Caco-2 (cell line): Measurements from ENCODE around the gene GPR162. TPM values are rescaled to one million over a fixed set of nuclear protein-coding genes. Genes with fewer than 3 reads are reported as not detected.

ENCODE experiments used
- BruUV-seq: library from RNA; stranded (reverse); fragments of 400-500 nt; replicated peaks from 2 replicates; lab custom pipeline; 2021; lab: Mats Ljungman, UMichigan
- CTCF ChIA-PET: fragments of 300-600 bp; sonication (Branson Sonifier 250); formaldehyde crosslinking; loops from one replicate; lab custom pipeline; 2022; ENCODE audit warnings: antibody characterized with exemption; lab: Charles Lee
- POLR2A ChIA-PET: fragments of 300-600 bp; sonication (Branson Sonifier 250); formaldehyde crosslinking; loops from one replicate; lab custom pipeline; 2022; ENCODE audit warnings: antibody characterized with exemption; lab: Charles Lee
- DNase-seq, 2 experiments: peaks; one replicate each; pipeline versions ENCODE4 v3.0.0 to v3.0.0-alpha.2; 2020 to 2022
- H3K27me3 ChIP-seq: replicated peaks from 2 replicates; pipeline ENCODE4 v1.6.0; 2011; ENCODE audit warnings: low read length; ENCODE audit not compliant: control insufficient read depth, insufficient read depth
- H3K36me3 ChIP-seq: 2 replicates; pipeline ENCODE4 v1.5.1; 2011; ENCODE audit warnings: low read length; ENCODE audit not compliant: control insufficient read depth, insufficient read depth
- H3K4me1 ChIP-seq: fragments of 250-450 bp; sonication (Bioruptor Pico); 2 replicates; pipeline ENCODE4 v1.5.1; 2020; ENCODE audit warnings: mild to moderate bottlenecking
- H3K4me3 ChIP-seq: 2 replicates; pipeline ENCODE4 v1.5.1; 2011; ENCODE audit warnings: low read depth, mild to moderate bottlenecking, control low read depth, low read length
- H3K9me3 ChIP-seq: fragments of 250-450 bp; sonication (Bioruptor Pico); 2 replicates; pipeline ENCODE4 v1.5.1; 2020; ENCODE audit warnings: mild to moderate bottlenecking, moderate library complexity
- H3K27ac Mint-ChIP-seq: one replicate; pipeline ENCODE4 v1.8.0; 2022; ENCODE audit warnings: mixed read lengths; ENCODE audit not compliant: unreplicated experiment
- H3K27me3 Mint-ChIP-seq: one replicate; pipeline ENCODE4 v1.8.0; 2022; ENCODE audit warnings: mixed read lengths; ENCODE audit not compliant: insufficient read depth, unreplicated experiment
- H3K36me3 Mint-ChIP-seq: one replicate; pipeline ENCODE4 v1.8.0; 2022; ENCODE audit warnings: mild to moderate bottlenecking, mixed read lengths; ENCODE audit not compliant: insufficient read depth, unreplicated experiment
- H3K4me1 Mint-ChIP-seq: one replicate; pipeline ENCODE4 v1.8.0; 2022; ENCODE audit warnings: low read depth, mixed read lengths; ENCODE audit not compliant: unreplicated experiment
- H3K4me3 Mint-ChIP-seq: one replicate; pipeline ENCODE4 v1.8.0; 2022; ENCODE audit warnings: mild to moderate bottlenecking, moderate library complexity, mixed read lengths; ENCODE audit not compliant: unreplicated experiment
- H3K9me3 Mint-ChIP-seq: one replicate; pipeline ENCODE4 v1.8.0; 2022; ENCODE audit warnings: mixed read lengths; ENCODE audit not compliant: unreplicated experiment
- intact Hi-C: fragments of 100-400 bp; cut with micrococcal nuclease; formaldehyde crosslinking; loops from one replicate; pipeline ENCODE4 v1.10.0; 2022; ENCODE audit not compliant: unreplicated experiment
- total RNA-seq: library from RNA; stranded (reverse); gene quantifications from 2 replicates; pipeline ENCODE4 v1.2.3, GENCODE V29; 2022
- TF ChIP-seq, protein P1 (sequence below), 2 experiments: fragments of 200-600 bp in 1 of 2; IDR thresholded peaks; 1 replicate in 1 of 2; 2 replicates in 1 of 2; pipeline versions ENCODE4 v1.5.1 to v1.8.0; 2011 to 2022; ENCODE audit warnings: antibody characterized with exemption in 1 of 2, control low read depth in 1 of 2, inconsistent platforms in 1 of 2, low read depth in 1 of 2, low read length in 1 of 2, mild to moderate bottlenecking in 1 of 2, moderate library complexity in 1 of 2; ENCODE audit not compliant: insufficient read depth in 1 of 2, severe bottlenecking in 1 of 2, unreplicated experiment in 1 of 2

Gene GPR162
- total RNA-seq, 1 experiment from 2014 or later, result 1.2 TPM

DNA sequence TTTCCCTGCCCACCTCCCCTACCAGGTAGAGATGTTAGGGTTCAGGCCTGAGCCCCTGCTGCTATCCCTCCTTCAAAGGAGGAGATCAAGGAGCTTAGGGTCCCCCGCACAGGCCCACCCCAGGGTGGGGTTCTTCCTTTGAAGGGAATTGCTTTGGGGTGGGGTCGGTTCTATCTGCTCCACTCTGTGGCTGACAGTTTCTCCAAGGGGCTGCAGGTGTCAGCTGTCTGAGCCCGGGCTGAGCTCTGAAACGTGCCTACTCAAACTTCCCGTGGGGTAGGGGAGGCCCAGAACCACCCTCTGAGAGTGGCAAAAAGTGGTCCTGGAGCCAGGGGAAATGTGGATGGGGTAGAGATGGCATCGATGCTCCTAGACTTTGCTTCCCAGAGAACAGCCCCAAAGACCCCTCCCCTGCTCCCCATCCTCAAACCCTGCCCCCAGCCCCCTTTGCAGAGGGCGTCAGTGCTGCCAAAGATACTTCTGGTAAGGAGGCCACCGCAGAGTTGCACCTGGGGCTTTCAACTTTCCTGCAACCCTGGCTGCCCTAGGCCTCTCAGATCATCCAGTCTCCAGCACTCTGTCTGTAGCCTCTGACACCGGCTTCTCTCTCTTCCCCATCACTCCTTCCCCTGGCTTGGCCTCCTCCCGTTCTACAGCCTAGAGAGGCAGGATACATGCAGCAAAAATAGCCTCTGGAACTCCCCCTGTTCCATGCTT, 38.6 kb upstream of the GPR162 start:
- TF ChIP-seq, protein P1, sequence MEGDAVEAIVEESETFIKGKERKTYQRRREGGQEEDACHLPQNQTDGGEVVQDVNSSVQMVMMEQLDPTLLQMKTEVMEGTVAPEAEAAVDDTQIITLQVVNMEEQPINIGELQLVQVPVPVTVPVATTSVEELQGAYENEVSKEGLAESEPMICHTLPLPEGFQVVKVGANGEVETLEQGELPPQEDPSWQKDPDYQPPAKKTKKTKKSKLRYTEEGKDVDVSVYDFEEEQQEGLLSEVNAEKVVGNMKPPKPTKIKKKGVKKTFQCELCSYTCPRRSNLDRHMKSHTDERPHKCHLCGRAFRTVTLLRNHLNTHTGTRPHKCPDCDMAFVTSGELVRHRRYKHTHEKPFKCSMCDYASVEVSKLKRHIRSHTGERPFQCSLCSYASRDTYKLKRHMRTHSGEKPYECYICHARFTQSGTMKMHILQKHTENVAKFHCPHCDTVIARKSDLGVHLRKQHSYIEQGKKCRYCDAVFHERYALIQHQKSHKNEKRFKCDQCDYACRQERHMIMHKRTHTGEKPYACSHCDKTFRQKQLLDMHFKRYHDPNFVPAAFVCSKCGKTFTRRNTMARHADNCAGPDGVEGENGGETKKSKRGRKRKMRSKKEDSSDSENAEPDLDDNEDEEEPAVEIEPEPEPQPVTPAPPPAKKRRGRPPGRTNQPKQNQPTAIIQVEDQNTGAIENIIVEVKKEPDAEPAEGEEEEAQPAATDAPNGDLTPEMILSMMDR (IDR thresholded peaks at IDR 0.05; ENCODE audit: insufficient read depth in 1 of 2, low read depth in 1 of 2, low read length in 1 of 2, severe bottlenecking in 1 of 2, unreplicated experiment in 1 of 2), result no peak
- Histone ChIP-seq H3K9me3 (no peaks in the 10 kb centered on the region), H3K4me3 (no peak overlapping the region), H3K27me3 (no peaks in the 10 kb centered on the region), H3K4me1 (peaks cover 11% of the 10 kb centered on the region), H3K36me3 (no peaks in the 10 kb centered on the region)
- Mint-ChIP-seq H3K4me3 (no peak overlapping the region), H3K27me3 (no peaks in the 10 kb centered on the region), H3K27ac (no peak overlapping the region), H3K36me3 (no peaks in the 10 kb centered on the region), H3K4me1 (peaks cover 15% of the 10 kb centered on the region), H3K9me3 (no peaks in the 10 kb centered on the region)
- ChIA-PET CTCF (interaction anchor here (0.5 kb wide), 1 partner anchor 11 kb away, joined by 6 read pairs; no protein-coding TSS in a partner anchor), POLR2A (no interaction called here)
- DNase-seq, result no peak
- no TSS peak for BruUV-seq
- intact Hi-C loops, result no loop called here

DNA sequence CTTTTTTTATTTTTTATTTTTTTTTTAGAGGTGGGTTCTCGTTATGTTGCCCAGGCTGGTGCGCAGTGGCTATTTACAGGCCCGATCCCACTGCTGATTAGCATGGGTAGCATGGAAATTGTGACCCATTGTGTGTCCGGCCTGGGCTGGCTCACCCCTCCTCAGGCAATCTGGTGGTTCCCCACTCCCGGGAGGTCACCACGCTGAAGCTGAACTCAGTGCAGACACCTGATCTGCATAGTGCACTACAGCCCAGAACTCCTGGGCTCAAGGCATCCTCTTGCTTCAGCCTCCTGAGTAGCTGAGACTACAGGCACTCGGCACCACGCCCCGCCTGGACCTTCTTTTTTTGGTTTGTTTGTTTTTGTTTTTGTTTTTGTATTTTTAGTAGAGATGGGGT, 37.8 kb upstream of the GPR162 start:
- DNase-seq, result no peak
- no TSS peak for BruUV-seq
- ChIA-PET POLR2A (no interaction called here), CTCF (interaction anchor here (0.5 to 1.0 kb wide), 3 partner anchors 12 to 325 kb away, joined by 3 to 6 read pairs (median 6); partner anchors contain the start of gene C1RL)
- no peaks in the 10 kb centered on the region for H3K36me3 ChIP-seq
- Mint-ChIP-seq H3K27ac (no peak overlapping the region), H3K36me3 (no peaks in the 10 kb centered on the region), H3K4me1 (peaks cover 6% of the 10 kb centered on the region), H3K9me3 (no peaks in the 10 kb centered on the region), H3K27me3 (no peaks in the 10 kb centered on the region), H3K4me3 (no peak overlapping the region)
- TF ChIP-seq, protein P1 (IDR thresholded peaks at IDR 0.05; ENCODE audit: insufficient read depth in 1 of 2, low read depth in 1 of 2, low read length in 1 of 2, severe bottlenecking in 1 of 2, unreplicated experiment in 1 of 2), result no peak
- H3K27me3 ChIP-seq, result no peaks in the 10 kb centered on the region
- H3K4me1 ChIP-seq, result peaks cover 6% of the 10 kb centered on the region; the same call in 1 of the 2 replicates
- no peak overlapping the region for H3K4me3 ChIP-seq
- no peaks in the 10 kb centered on the region for H3K9me3 ChIP-seq
- intact Hi-C loops, result no loop called here

DNA sequence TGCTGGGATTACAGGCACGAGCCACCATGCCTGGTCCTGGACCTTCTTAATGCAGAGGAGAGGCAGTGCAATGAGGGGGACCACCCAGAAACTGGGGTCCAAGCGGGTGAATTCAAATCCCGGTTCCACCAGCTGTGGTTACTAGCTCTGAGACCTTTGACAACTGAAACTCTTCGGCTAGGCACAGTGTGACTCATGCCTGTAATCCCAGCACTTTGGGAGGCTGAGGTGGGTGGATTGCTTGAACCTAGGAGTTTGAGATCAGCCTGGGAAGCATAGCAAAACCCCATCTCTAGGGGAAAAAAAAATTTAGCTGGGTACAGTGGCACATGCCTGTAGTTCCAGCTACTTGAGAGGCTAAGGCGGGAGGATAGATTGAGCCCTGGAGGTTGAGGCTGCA, 37.3 kb upstream of the GPR162 start:
- Mint-ChIP-seq H3K36me3 (no peaks in the 10 kb centered on the region), H3K4me3 (no peak overlapping the region), H3K27me3 (no peaks in the 10 kb centered on the region), H3K9me3 (no peaks in the 10 kb centered on the region), H3K27ac (no peak overlapping the region), H3K4me1 (peaks cover 5% of the 10 kb centered on the region)
- no peaks in the 10 kb centered on the region for H3K27me3 ChIP-seq
- no peaks in the 10 kb centered on the region for H3K9me3 ChIP-seq
- no peak overlapping the region for H3K4me3 ChIP-seq
- TF ChIP-seq, protein P1 (IDR thresholded peaks at IDR 0.05; ENCODE audit: insufficient read depth in 1 of 2, low read depth in 1 of 2, low read length in 1 of 2, severe bottlenecking in 1 of 2, unreplicated experiment in 1 of 2), result no peak
- no TSS peak for BruUV-seq
- POLR2A ChIA-PET, result no interaction called here
- intact Hi-C loops, result no loop called here
- no peaks in the 10 kb centered on the region for H3K36me3 ChIP-seq
- CTCF ChIA-PET, result interaction anchor here (0.5 to 1.0 kb wide), 2 partner anchors 27 to 325 kb away, joined by 3 to 6 read pairs; partner anchors contain the start of gene C1RL
- H3K4me1 ChIP-seq, result peaks cover 6% of the 10 kb centered on the region; the same call in 1 of the 2 replicates
- DNase-seq, result no peak
